Fibroblast of lung (primary cell): ENCODE results near the gene FNDC7.

ENCODE experiments used
- CTCF ChIP-seq, 2 donors: IDR thresholded peaks in 1 of 2; conservative IDR thresholded peaks in 1 of 2; 1 replicate in 1 of 2; 2 replicates in 1 of 2; pipeline ENCODE4 v1.5.1; 2011 to 2012; ENCODE audit warnings: low read length in 2 of 2, control low read depth in 1 of 2, inconsistent platforms in 1 of 2, low read depth in 1 of 2, mild to moderate bottlenecking in 1 of 2
- EZH2 ChIP-seq: IDR thresholded peaks from 2 replicates; pipeline ENCODE4 v1.5.1; 2012; ENCODE audit warnings: low read length, control low read depth, mild to moderate bottlenecking; ENCODE audit errors: missing control alignments

DNA sequence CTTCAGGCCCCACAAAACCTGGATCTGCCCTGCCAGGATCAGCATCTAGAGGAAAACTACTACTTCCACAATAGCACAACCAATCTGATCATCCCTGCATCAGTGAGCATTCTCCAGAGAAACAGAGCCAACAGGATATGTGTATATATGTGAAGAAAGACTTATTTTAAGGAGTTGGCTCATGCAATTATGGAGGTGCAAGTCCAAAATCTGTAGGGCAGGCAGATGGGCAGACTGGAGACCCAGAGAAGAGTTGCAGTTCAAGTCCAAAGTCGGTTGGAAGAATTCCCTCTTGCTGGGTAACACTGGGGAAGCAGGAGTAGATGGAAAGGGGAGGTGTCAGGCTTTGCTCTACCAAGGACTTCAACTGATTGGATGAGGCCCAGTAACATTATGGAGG lies 46.9 kb upstream of the FNDC7 start:
- TF ChIP-seq CTCF (conservative IDR thresholded peaks at IDR 0.05 in 1 of 2, IDR thresholded peaks at IDR 0.05 in 1 of 2; ENCODE audit: low read depth in 1 of 2, low read length in 2 of 2) (no peak), EZH2 (no peak)
